AG04449 (cell line): ENCODE data around the gene NCAM2.

Experiments
- CTCF ChIA-PET: fragments of 350-600 bp; formaldehyde crosslinking; extraction: SDS; loops from one replicate; lab custom pipeline; 2021; ENCODE audit warnings: antibody characterized with exemption; lab: Yijun Ruan, JAX
- POLR2A ChIA-PET: fragments of 400-600, 350-600 bp; formaldehyde crosslinking; extraction: SDS; loops from one replicate; lab custom pipeline; 2020; ENCODE audit warnings: antibody characterized with exemption, inconsistent platforms; lab: Yijun Ruan, JAX
- DNase-seq: peaks from one replicate; pipeline ENCODE4 v3.0.0-alpha.2; 2010; ENCODE audit warnings: low read depth, low spot score
- H3K4me3 ChIP-seq: 2 replicates; pipeline ENCODE4 v1.5.1; 2011; ENCODE audit warnings: low read depth, mild to moderate bottlenecking, control low read depth, low read length
- CTCF ChIP-seq: IDR thresholded peaks from one replicate; pipeline ENCODE4 v1.5.1; 2011; ENCODE audit warnings: mild to moderate bottlenecking, moderate library complexity, low read length, control low read depth, inconsistent platforms; ENCODE audit not compliant: insufficient read depth; ENCODE audit errors: missing control alignments

The NCAM2 gene

DNA sequence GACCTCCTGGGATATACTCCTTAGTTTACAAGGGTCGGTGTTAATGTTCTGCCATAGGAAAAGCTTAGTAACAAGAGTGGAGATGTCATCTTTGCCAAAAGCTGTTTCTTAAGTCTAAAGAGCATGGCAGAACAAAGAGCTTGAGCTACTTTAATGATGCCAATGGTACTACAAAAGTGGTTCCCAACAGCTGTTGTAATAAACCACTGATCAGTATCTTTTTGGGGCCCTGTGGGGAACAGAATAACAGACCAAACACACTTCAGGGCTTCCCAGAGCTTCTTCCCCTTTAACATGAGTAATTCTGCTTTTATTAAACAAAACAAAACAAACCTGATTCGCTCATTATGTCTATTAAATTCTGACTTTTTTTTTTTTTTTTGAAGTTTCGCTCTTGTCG lies 116.3 kb downstream of the NCAM2 start:
- no peak overlapping the region for H3K4me3 ChIP-seq
- no peak for TF ChIP-seq CTCF
- POLR2A ChIA-PET = no interaction called here
- DNase-seq = no peak
- CTCF ChIA-PET = interaction anchor here (1.0 to 2.2 kb wide), 3 partner anchors 13 to 110 kb away, joined by 3 to 6 read pairs (median 5); no protein-coding TSS in a partner anchor

DNA sequence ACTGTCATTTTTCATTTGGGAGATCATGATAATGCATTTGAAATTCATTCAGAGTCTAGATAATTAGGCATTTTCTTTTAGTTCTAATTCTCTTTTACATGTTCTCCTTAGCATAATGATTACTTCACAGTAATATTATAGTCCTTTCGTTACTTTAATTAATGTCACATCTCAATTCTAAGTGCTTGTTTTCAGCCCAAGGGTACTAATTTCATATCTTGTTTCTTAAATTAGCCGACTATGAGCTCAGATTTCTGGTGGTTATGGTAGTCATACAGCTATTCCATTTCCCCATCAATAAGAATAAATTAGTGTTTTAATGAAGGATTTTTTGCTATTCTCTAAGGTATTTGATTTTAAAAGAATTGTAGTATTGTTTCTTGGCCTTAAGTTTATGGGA lies 120.9 kb downstream of the NCAM2 start:
- ChIA-PET CTCF (interaction anchor here (1.0 kb wide), 1 partner anchor 11 kb away, joined by 3 read pairs; no protein-coding TSS in a partner anchor), POLR2A (no interaction called here)
- H3K4me3 ChIP-seq = no peak overlapping the region
- DNase-seq = no peak
- no peak for TF ChIP-seq CTCF

DNA sequence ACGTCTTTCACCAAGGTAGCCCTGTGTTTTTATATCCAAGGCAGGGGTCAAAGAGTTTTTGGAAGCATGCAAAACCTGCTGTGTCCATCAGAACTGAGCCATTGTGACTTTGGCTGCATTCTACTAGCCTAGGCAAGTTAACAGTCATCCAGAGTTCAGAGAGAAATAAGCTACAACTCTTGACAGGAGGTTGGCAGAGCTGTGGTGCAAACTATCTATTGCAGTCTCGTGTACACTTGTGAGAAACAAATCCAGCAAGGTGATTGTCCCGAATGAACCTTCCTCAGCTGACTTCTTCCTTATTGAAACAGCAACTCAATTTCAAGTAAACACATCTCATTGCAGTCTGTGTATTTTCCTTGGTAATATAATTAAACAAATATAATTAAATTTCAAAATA lies 124.5 kb downstream of the NCAM2 start:
- POLR2A ChIA-PET = no interaction called here
- TF ChIP-seq CTCF = no peak
- CTCF ChIA-PET = interaction anchor here (1.1 to 1.6 kb wide), 2 partner anchors 17 to 21 kb away, joined by 3 to 4 read pairs; no protein-coding TSS in a partner anchor
- DNase-seq = no peak
- no peak overlapping the region for H3K4me3 ChIP-seq

- ChIA-PET POLR2A (no interaction called here), CTCF (interaction anchor here (1.5 kb wide), 1 partner anchor 31 kb away, joined by 4 read pairs; no protein-coding TSS in a partner anchor)
- no peak overlapping the region for H3K4me3 ChIP-seq
- no peak for TF ChIP-seq CTCF
- DNase-seq = no peak
These were observed 134.2 kb downstream of the NCAM2 start for GRCh38 chr21:21132390-21132789.

GRCh38 chr21:21137986-21138385 lies 139.8 kb downstream of the NCAM2 start:
- no peak overlapping the region for H3K4me3 ChIP-seq
- DNase-seq = no peak
- POLR2A ChIA-PET = no interaction called here
- CTCF ChIA-PET = no interaction called here
- TF ChIP-seq CTCF = no peak

- no peak overlapping the region for H3K4me3 ChIP-seq
- no peak for TF ChIP-seq CTCF
- ChIA-PET CTCF (interaction anchor here (1.6 kb wide), 1 partner anchor 148 kb away, joined by 3 read pairs; no protein-coding TSS in a partner anchor), POLR2A (no interaction called here)
- no peak for DNase-seq
These were observed 148.6 kb downstream of the NCAM2 start for GRCh38 chr21:21146587-21147373.
